ENCODE data around the gene YIPF6. TPM values are rescaled to one million over a fixed set of nuclear protein-coding genes. Genes with fewer than 3 reads are reported as not detected.
A peak's percentile ranks its signal among the peaks of the same experiment; 100 is the strongest.
"Not testable (repeated sequence)": the region's sequence is repeated elsewhere in the genome, so short reads cannot be mapped to it uniquely, and the experiment has no call there.

YIPF6 gene
- total RNA-seq, 1 experiment from 2014 or later, result 23.6 TPM

- Histone ChIP-seq H3K27me3 (ENCODE audit: control insufficient read depth, insufficient read depth, low read length) (no peaks in the 10 kb centered on the region), H3K4me3 (ENCODE audit: insufficient read depth, low read depth, low read length) (no peak overlapping the region), H3K36me3 (replicated peaks; ENCODE audit: control insufficient read depth, insufficient read depth, low read length) (no peaks in the 10 kb centered on the region)
- DNase-seq, result peak; percentile 28
Observed at GRCh38 chrX:68490644-68491043, 8.2 kb upstream of the YIPF6 start.

- no peak overlapping the region for H3K4me3 ChIP-seq (ENCODE audit: insufficient read depth, low read depth, low read length)
- no peaks in the 10 kb centered on the region for H3K27me3 ChIP-seq (ENCODE audit: control insufficient read depth, insufficient read depth, low read length)
- DNase-seq, result no peak
- H3K36me3 ChIP-seq (replicated peaks; ENCODE audit: control insufficient read depth, insufficient read depth, low read length), result no peaks in the 10 kb centered on the region
Observed at GRCh38 chrX:68492583-68492982, 6.3 kb upstream of the YIPF6 start.

DNA sequence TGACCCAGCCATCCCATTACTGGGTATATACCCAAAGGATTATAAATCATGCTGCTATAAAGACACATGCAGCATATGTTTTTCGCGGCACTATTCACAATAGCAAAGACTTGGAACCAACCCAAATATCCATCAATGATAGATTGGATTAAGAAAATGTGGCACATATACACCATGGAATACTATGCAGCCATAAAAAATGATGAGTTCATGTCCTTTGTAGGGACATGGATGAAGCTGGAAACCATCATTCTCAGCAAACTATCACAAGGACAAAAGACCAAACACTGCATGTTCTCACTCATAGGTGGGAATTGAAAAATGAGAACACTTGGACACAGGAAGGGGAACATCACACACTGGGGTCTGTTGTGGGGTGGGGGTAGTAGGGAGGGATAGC is 5.1 kb upstream of the YIPF6 start:
- not testable (repeated sequence) for DNase-seq; H3K4me3 ChIP-seq (ENCODE audit: insufficient read depth, low read depth, low read length); H3K27me3 ChIP-seq (ENCODE audit: control insufficient read depth, insufficient read depth, low read length); H3K36me3 ChIP-seq (replicated peaks; ENCODE audit: control insufficient read depth, insufficient read depth, low read length)

GRCh38 chrX:68498044-68498507 is 775 bp upstream of the YIPF6 start:
- Histone ChIP-seq H3K36me3 (replicated peaks; ENCODE audit: control insufficient read depth, insufficient read depth, low read length) (no peaks in the 10 kb centered on the region), H3K4me3 (ENCODE audit: insufficient read depth, low read depth, low read length) (peak overlapping the region; percentile 87), H3K27me3 (ENCODE audit: control insufficient read depth, insufficient read depth, low read length) (no peaks in the 10 kb centered on the region)
- DNase-seq, result no peak

DNA sequence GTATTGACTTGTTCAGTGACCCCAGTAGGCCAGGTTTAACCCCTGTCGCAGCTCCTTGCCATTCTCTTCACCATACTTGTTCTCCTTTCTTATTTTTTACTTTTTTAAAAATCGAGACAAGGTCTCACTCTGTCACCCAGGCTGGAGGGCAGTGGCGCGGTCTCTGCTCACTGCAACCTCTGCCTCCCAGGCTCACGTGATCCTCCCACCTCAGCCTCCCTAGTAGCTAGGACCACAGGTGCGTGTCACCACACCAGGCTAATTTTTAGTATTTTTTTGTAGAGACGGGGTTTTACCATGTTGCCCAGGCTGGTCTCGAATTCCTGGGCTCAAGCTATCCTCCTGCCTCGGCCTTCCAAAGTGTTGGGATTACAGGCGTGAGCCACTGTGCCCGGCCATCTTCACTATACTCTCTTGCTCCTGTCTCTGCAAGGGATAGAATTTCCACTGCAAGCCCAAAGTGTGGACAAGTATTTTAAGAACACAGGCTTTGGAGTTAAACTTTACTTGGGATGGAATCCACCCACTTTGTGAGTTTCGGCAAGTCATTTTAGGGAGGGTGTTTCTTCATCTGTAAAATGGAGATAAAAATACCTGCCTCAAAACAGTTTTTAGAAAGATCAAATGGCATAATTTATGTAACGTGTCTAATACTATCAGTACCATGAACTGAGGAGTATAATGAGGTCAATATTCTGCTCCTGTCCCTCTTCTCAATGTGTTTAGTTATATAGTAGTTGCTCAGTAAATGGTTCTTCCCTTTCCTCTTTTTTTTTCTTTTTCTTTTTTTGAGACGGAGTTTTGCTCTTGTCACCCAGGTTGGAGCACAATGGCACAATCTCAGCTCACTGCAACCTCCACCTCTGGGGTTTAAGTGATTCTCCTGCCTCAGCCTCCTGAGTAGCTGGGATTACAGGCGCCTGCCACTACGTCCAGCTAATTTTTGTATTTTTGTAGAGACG is 973 bp downstream of the YIPF6 start:
- peaks cover 2% of the 10 kb centered on the region; the same call in 1 of the 2 replicates for H3K36me3 ChIP-seq (replicated peaks; ENCODE audit: control insufficient read depth, insufficient read depth, low read length)
- H3K27me3 ChIP-seq (ENCODE audit: control insufficient read depth, insufficient read depth, low read length), result no peaks in the 10 kb centered on the region
- DNase-seq, result no peak
- peak overlapping the region; percentile 87 for H3K4me3 ChIP-seq (ENCODE audit: insufficient read depth, low read depth, low read length)

- no peaks in the 10 kb centered on the region for H3K27me3 ChIP-seq (ENCODE audit: control insufficient read depth, insufficient read depth, low read length)
- no peak for DNase-seq
- no peak overlapping the region for H3K4me3 ChIP-seq (ENCODE audit: insufficient read depth, low read depth, low read length)
- H3K36me3 ChIP-seq (replicated peaks; ENCODE audit: control insufficient read depth, insufficient read depth, low read length), result peaks cover 2% of the 10 kb centered on the region; the same call in 1 of the 2 replicates
Observed at GRCh38 chrX:68503836-68504636, 5.2 kb downstream of the YIPF6 start.

DNA sequence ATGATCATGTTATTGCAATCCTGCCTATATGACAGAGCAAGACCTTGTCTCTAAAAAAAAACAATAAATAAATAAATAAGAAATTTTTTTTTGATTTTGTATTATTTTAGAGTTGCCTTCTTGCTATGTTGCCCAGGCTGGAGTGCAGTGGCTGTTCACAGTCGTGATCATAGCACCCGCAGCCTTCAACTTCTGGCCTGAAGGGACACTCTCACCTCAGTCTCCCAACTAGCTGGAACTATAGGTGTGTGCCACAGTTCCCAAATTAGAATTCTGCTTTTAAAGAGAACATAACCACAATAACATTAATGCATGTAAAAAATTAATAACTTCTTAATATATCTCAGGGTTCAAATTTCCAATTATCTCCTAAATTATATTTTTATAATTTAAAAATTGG is 7.8 kb downstream of the YIPF6 start:
- DNase-seq, result no peak
- Histone ChIP-seq H3K4me3 (ENCODE audit: insufficient read depth, low read depth, low read length) (no peak overlapping the region), H3K27me3 (ENCODE audit: control insufficient read depth, insufficient read depth, low read length) (no peaks in the 10 kb centered on the region)

DNA sequence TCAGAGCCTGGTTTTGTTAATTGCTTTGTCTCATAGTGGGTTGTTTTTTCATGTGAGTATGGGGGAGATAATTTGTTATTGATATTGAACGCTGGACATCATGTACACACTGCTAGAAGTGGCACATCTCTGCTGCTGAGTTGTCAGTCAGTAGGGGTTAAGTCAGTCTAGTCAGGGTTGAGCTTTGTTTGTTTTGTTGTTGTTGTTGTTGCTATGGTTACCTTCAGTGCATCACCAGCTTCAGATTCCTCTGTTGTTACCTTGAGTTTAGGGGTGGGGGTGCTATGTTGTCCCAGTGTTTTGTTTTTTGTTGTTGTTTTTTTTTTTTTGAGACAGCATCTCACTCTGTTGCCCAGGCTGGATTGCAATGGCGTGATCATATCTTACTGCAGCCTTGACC is 9.9 kb downstream of the YIPF6 start:
- no peaks in the 10 kb centered on the region for H3K27me3 ChIP-seq (ENCODE audit: control insufficient read depth, insufficient read depth, low read length)
- no peak overlapping the region for H3K4me3 ChIP-seq (ENCODE audit: insufficient read depth, low read depth, low read length)
- no peaks in the 10 kb centered on the region; the same call in none of the 2 replicates for H3K36me3 ChIP-seq (replicated peaks; ENCODE audit: control insufficient read depth, insufficient read depth, low read length)
- DNase-seq, result no peak

More for the DNA sequence above, 7.8 kb downstream of the YIPF6 start:
- H3K36me3 ChIP-seq (replicated peaks; ENCODE audit: control insufficient read depth, insufficient read depth, low read length), result peaks cover 2% of the 10 kb centered on the region; the same call in 1 of the 2 replicates

DNA sequence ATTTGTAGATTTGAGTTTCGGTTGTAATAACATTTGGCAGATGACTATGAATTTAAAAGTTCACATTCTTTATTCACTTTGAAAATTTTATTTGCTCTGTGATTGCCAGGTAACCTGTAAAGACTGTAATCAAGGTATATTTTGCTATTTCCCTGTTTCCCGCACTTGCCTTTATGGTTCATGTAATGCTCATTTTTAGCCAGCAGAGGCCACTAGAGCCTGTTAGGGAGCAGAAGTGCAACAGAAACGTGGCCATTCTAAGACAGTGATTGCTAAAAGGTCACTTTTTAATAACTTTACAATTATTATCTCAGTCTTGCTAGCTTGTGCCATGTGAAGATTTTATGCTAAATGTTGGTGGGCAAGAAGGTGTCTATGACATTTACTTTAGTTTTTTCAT is 12.4 kb downstream of the YIPF6 start:
- Histone ChIP-seq H3K36me3 (replicated peaks; ENCODE audit: control insufficient read depth, insufficient read depth, low read length) (no peaks in the 10 kb centered on the region; the same call in none of the 2 replicates), H3K4me3 (ENCODE audit: insufficient read depth, low read depth, low read length) (no peak overlapping the region), H3K27me3 (ENCODE audit: control insufficient read depth, insufficient read depth, low read length) (no peaks in the 10 kb centered on the region)
- peak; percentile 39 for DNase-seq

GRCh38 chrX:68524680-68525079 is 25.8 kb downstream of the YIPF6 start:
- not testable (repeated sequence) for DNase-seq

DNA sequence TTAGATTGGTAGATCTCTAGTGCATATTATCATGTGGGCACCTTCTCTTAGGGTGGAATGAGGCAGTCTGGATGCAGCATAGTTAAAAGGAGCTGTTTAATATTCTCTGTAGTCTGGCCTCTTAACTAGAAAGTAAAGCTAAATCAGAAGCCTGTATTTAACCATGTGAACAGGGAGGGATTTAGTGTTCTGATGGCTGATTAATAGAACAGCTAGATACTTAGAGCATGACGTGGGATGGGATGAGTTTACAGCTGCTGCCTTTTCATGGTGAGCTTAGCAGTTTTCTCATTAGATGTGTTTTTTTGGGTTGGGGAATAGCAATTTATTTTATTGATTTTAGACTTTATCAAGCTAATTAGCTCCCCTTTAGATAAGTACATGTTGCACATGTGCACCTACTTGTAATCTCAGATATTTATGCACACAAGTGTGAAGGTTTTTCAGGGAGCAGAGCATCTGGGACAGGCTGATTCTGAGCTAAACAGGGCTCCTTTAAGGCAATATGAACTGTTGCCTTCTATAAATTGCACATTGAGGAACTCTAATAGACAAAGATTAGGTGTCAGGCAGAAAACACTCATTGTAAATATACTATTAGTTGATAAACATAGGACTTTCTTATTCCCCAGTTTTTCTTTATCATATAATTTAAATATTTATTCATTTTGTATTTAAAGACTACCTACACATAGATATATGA is 34.1 kb downstream of the YIPF6 start:
- Histone ChIP-seq H3K4me3 (ENCODE audit: insufficient read depth, low read depth, low read length) (no peak overlapping the region), H3K36me3 (replicated peaks; ENCODE audit: control insufficient read depth, insufficient read depth, low read length) (no peaks in the 10 kb centered on the region; the same call in 1 of the 2 replicates), H3K27me3 (ENCODE audit: control insufficient read depth, insufficient read depth, low read length) (no peaks in the 10 kb centered on the region)
- DNase-seq, result no peak

More at GRCh38 chrX:68524680-68525079, 25.8 kb downstream of the YIPF6 start:
- H3K4me3 ChIP-seq (ENCODE audit: insufficient read depth, low read depth, low read length); H3K27me3 ChIP-seq (ENCODE audit: control insufficient read depth, insufficient read depth, low read length); H3K36me3 ChIP-seq (replicated peaks; ENCODE audit: control insufficient read depth, insufficient read depth, low read length): not testable (repeated sequence)

GRCh38 chrX:68533656-68534055 is 34.8 kb downstream of the YIPF6 start:
- no peak overlapping the region for H3K4me3 ChIP-seq (ENCODE audit: insufficient read depth, low read depth, low read length)
- DNase-seq, result no peak
- H3K36me3 ChIP-seq (replicated peaks; ENCODE audit: control insufficient read depth, insufficient read depth, low read length), result no peaks in the 10 kb centered on the region; the same call in 1 of the 2 replicates
- H3K27me3 ChIP-seq (ENCODE audit: control insufficient read depth, insufficient read depth, low read length), result no peaks in the 10 kb centered on the region

- no peaks in the 10 kb centered on the region for H3K27me3 ChIP-seq (ENCODE audit: control insufficient read depth, insufficient read depth, low read length)
Observed at GRCh38 chrX:68534691-68535090, 35.8 kb downstream of the YIPF6 start.

GRCh38 chrX:68536429-68536828 is 37.6 kb downstream of the YIPF6 start:
- no peak overlapping the region for H3K4me3 ChIP-seq (ENCODE audit: insufficient read depth, low read depth, low read length)
- no peaks in the 10 kb centered on the region for H3K36me3 ChIP-seq (replicated peaks; ENCODE audit: control insufficient read depth, insufficient read depth, low read length)
- no peak for DNase-seq
- no peaks in the 10 kb centered on the region for H3K27me3 ChIP-seq (ENCODE audit: control insufficient read depth, insufficient read depth, low read length)

More at GRCh38 chrX:68534691-68535090, 35.8 kb downstream of the YIPF6 start:
- Histone ChIP-seq H3K4me3 (ENCODE audit: insufficient read depth, low read depth, low read length) (no peak overlapping the region), H3K36me3 (replicated peaks; ENCODE audit: control insufficient read depth, insufficient read depth, low read length) (no peaks in the 10 kb centered on the region)
- DNase-seq, result no peak
